Keratinocyte (primary cell): ENCODE measurements around the gene KLK3. TPM values are rescaled to one million over a fixed set of nuclear protein-coding genes. Genes with fewer than 3 reads are reported as not detected.

Experiments used
- DNase-seq: peaks from one replicate; pipeline ENCODE4 v3.0.0-alpha.2; 2011; ENCODE audit warnings: low read depth, missing footprints, low spot score
- FAIRE-seq: peaks from 2 replicates; lab custom pipeline; 2011; peaks lifted over from hg19 to GRCh38; lab: Jason Lieb, UNC
- H2AFZ ChIP-seq: 2 replicates; pipeline ENCODE4 v1.6.0; 2012; ENCODE audit warnings: low read length, control low read depth, inconsistent platforms; ENCODE audit not compliant: control insufficient read depth
- H3K27ac ChIP-seq: 2 replicates; pipeline ENCODE4 v1.5.1; 2011; ENCODE audit warnings: low read length; ENCODE audit not compliant: control insufficient read depth, insufficient read depth
- H3K27me3 ChIP-seq: 3 replicates; pipeline ENCODE4 v1.6.0; 2011; ENCODE audit warnings: low read length; ENCODE audit not compliant: control insufficient read depth, insufficient read depth; ENCODE audit errors: extremely low read depth
- H3K36me3 ChIP-seq, 2 experiments: 2 replicates in 1 of 2; 3 replicates in 1 of 2; pipeline ENCODE4 v1.5.1; 2011; ENCODE audit warnings: low read length in 2 of 2, mild to moderate bottlenecking in 1 of 2; ENCODE audit not compliant: control insufficient read depth in 2 of 2, insufficient read depth in 2 of 2; ENCODE audit errors: extremely low read depth in 1 of 2
- H3K4me1 ChIP-seq: 3 replicates; pipeline ENCODE4 v1.5.1; 2011; ENCODE audit warnings: low read length; ENCODE audit not compliant: control insufficient read depth, insufficient read depth; ENCODE audit errors: extremely low read depth
- H3K4me2 ChIP-seq: 3 replicates; pipeline ENCODE4 v1.6.0; 2011; ENCODE audit warnings: low read depth, low read length; ENCODE audit not compliant: control insufficient read depth, insufficient read depth; ENCODE audit errors: extremely low read depth
- H3K4me3 ChIP-seq, 3 experiments: fragments of 200-600 bp in 1 of 3; sonication (generic) in 1 of 3; 2 replicates in 2 of 3; 3 replicates in 1 of 3; pipeline ENCODE4 v1.5.1; 2011 to 2016; ENCODE audit warnings: low read length in 3 of 3, mild to moderate bottlenecking in 3 of 3, control low read depth in 2 of 3, inconsistent platforms in 1 of 3, low read depth in 1 of 3, mixed read lengths in 1 of 3, mixed run types in 1 of 3, moderate library complexity in 1 of 3; ENCODE audit not compliant: control insufficient read depth in 2 of 3, insufficient read depth in 2 of 3; ENCODE audit errors: extremely low read depth in 1 of 3
- H3K79me2 ChIP-seq: 2 replicates; pipeline ENCODE4 v1.6.0; 2012; ENCODE audit warnings: low read length; ENCODE audit not compliant: control insufficient read depth, insufficient read depth
- H3K9ac ChIP-seq: 3 replicates; pipeline ENCODE4 v1.6.0; 2011; ENCODE audit warnings: low read length; ENCODE audit not compliant: control insufficient read depth, insufficient read depth; ENCODE audit errors: extremely low read depth
- H3K9me1 ChIP-seq: 3 replicates; pipeline ENCODE4 v1.6.0; 2011; ENCODE audit warnings: low read length; ENCODE audit not compliant: control insufficient read depth, insufficient read depth; ENCODE audit errors: extremely low read depth
- H3K9me3 ChIP-seq: 2 replicates; pipeline ENCODE4 v1.5.1; 2012; ENCODE audit warnings: low read depth, low read length; ENCODE audit not compliant: control insufficient read depth
- H4K20me1 ChIP-seq: 3 replicates; pipeline ENCODE4 v1.6.0; 2011; ENCODE audit warnings: low read length; ENCODE audit not compliant: control insufficient read depth, insufficient read depth; ENCODE audit errors: extremely low read depth
- CTCF ChIP-seq, 3 experiments: IDR thresholded peaks in 1 of 3; conservative IDR thresholded peaks in 1 of 3; optimal IDR thresholded peaks in 1 of 3; 2 replicates in 2 of 3; 3 replicates in 1 of 3; pipeline versions ENCODE3 to v1.5.1; 2011; ENCODE audit warnings: low read length in 3 of 3, mild to moderate bottlenecking in 3 of 3, moderate library complexity in 2 of 3, control low read depth in 1 of 3, inconsistent platforms in 1 of 3; ENCODE audit not compliant: insufficient read depth in 2 of 3; ENCODE audit errors: extremely low read depth in 1 of 3
- EZH2 ChIP-seq: IDR thresholded peaks from one replicate; pipeline ENCODE4 v1.6.1; 2012; ENCODE audit warnings: inconsistent platforms, mild to moderate bottlenecking, low read length, moderate library complexity
- dilution Hi-C: fragments of 300-500 bp; cut with MboI; formaldehyde crosslinking; loops from one replicate; pipeline ENCODE4 v1.7.0; 2020; ENCODE audit warnings: low sequenced_read_pairs; ENCODE audit not compliant: extremely low pct_ligation_motif_present
- polyA plus RNA-seq, 5 experiments: library from polyadenylated mRNA; depleted of rRNA in 3 of 5; stranded (reverse) in 3 of 5; stranded (forward) in 1 of 5; unstranded in 1 of 5; fragments of >200 nt; gene quantifications; 1 replicate in 1 of 5; 2 replicates in 3 of 5; 3 replicates in 1 of 5; pipeline versions ENCODE4 v1.2.1 to v1.2.3, GENCODE V29; 2011 to 2012; ENCODE audit warnings: missing spikeins in 2 of 5, low read depth in 1 of 5, low replicate concordance in 1 of 5

The KLK3 gene
- polyA plus RNA-seq, 1 donor (not counting 4 experiments of a cell fraction or from before 2014, with no cell fraction given), result not detected

- no peak overlapping the region for H3K4me3 ChIP-seq
- no peaks in the 10 kb centered on the region for H3K79me2 ChIP-seq
- TF ChIP-seq EZH2 (no peak), CTCF (optimal IDR thresholded peaks at IDR 0.05 in 1 of 3, IDR thresholded peaks at IDR 0.05 in 1 of 3, conservative IDR thresholded peaks at IDR 0.05 in 1 of 3; ENCODE audit: extremely low read depth in 1 of 3, insufficient read depth in 2 of 3, low read length in 3 of 3) (no peak)
- DNase-seq (no peak), FAIRE-seq (no peak)
- H3K9ac ChIP-seq, result no peak overlapping the region
- H3K9me3 ChIP-seq, result peaks cover 2% of the 10 kb centered on the region
- H3K36me3 ChIP-seq, result no peaks in the 10 kb centered on the region
- H3K9me1 ChIP-seq, result no peaks in the 10 kb centered on the region
- H4K20me1 ChIP-seq, result no peaks in the 10 kb centered on the region
- H3K4me2 ChIP-seq, result no peak overlapping the region
- peaks cover 20% of the 10 kb centered on the region for H3K27me3 ChIP-seq
- no peak overlapping the region for H2AFZ ChIP-seq
- H3K4me1 ChIP-seq, result no peaks in the 10 kb centered on the region
- no peak overlapping the region for H3K27ac ChIP-seq
- dilution Hi-C loops, result no loop called here
Measured at GRCh38 chr19:50857366-50857765, 2.7 kb downstream of the KLK3 start.

GRCh38 chr19:50858886-50859285 is 4.2 kb downstream of the KLK3 start:
- dilution Hi-C loops, result no loop called here

More at GRCh38 chr19:50858886-50859285, 4.2 kb downstream of the KLK3 start:
- Histone ChIP-seq H3K9me3 (peaks cover 2% of the 10 kb centered on the region), H3K36me3 (no peaks in the 10 kb centered on the region), H3K79me2 (no peaks in the 10 kb centered on the region), H4K20me1 (no peaks in the 10 kb centered on the region), H3K4me2 (no peak overlapping the region), H3K4me1 (no peaks in the 10 kb centered on the region), H3K27me3 (peaks cover 20% of the 10 kb centered on the region), H3K9ac (no peak overlapping the region), H3K9me1 (no peaks in the 10 kb centered on the region), H2AFZ (no peak overlapping the region), H3K27ac (no peak overlapping the region), H3K4me3 (no peak overlapping the region)
- TF ChIP-seq EZH2 (no peak), CTCF (optimal IDR thresholded peaks at IDR 0.05 in 1 of 3, IDR thresholded peaks at IDR 0.05 in 1 of 3, conservative IDR thresholded peaks at IDR 0.05 in 1 of 3; ENCODE audit: extremely low read depth in 1 of 3, insufficient read depth in 2 of 3, low read length in 3 of 3) (no peak)
- DNase-seq (no peak), FAIRE-seq (no peak)
